Activated T-cell treated with anti-CD3 and anti-CD28 coated beads, Interleukin-2, amount 50 U/mL, for 72 hours (primary cell): ENCODE data around the gene STMN3. TPM values are rescaled to one million over a fixed set of nuclear protein-coding genes. Genes with fewer than 3 reads are reported as not detected.

Experiments
- ATAC-seq, 2 donors: fragments of 150-1000 bp; cut with Tn5 transposase; replicated peaks in 1 of 2; 2 replicates each; pipeline ENCODE4 v1.10.0; 2021; ENCODE audit warnings: moderate library complexity in 2 of 2, mild to moderate bottlenecking in 1 of 2
- DNase-seq, 2 donors: peaks; one replicate each; pipeline ENCODE4 v3.0.0; 2021 to 2022; ENCODE audit warnings: mixed read lengths in 1 of 2
- H3K27ac Mint-ChIP-seq: one replicate; pipeline ENCODE4 v1.8.0; 2022; ENCODE audit warnings: mild to moderate bottlenecking, moderate library complexity, mixed read lengths
- H3K27me3 Mint-ChIP-seq: one replicate; pipeline ENCODE4 v1.8.0; 2022; ENCODE audit warnings: low read depth, mixed read lengths
- H3K36me3 Mint-ChIP-seq, 2 donors: one replicate each; pipeline ENCODE4 v1.8.0; 2022; ENCODE audit warnings: mixed read lengths in 2 of 2, mild to moderate bottlenecking in 1 of 2; ENCODE audit not compliant: insufficient read depth in 2 of 2
- H3K4me1 Mint-ChIP-seq: one replicate; pipeline ENCODE4 v1.8.0; 2022; ENCODE audit warnings: low read depth, mixed read lengths
- H3K4me3 Mint-ChIP-seq, 2 donors: one replicate each; pipeline ENCODE4 v1.8.0; 2022; ENCODE audit warnings: mild to moderate bottlenecking in 2 of 2, mixed read lengths in 2 of 2, moderate library complexity in 2 of 2
- H3K9me3 Mint-ChIP-seq, 2 donors: one replicate each; pipeline ENCODE4 v1.8.0; 2022; ENCODE audit warnings: mixed read lengths in 2 of 2
- total RNA-seq, 2 donors: library from RNA; stranded (reverse); gene quantifications; one replicate each; pipeline ENCODE4 v1.2.3, GENCODE V29; 2022

STMN3 gene
- 10 to 100 TPM; 14.4 to 21.8 TPM for total RNA-seq

DNA sequence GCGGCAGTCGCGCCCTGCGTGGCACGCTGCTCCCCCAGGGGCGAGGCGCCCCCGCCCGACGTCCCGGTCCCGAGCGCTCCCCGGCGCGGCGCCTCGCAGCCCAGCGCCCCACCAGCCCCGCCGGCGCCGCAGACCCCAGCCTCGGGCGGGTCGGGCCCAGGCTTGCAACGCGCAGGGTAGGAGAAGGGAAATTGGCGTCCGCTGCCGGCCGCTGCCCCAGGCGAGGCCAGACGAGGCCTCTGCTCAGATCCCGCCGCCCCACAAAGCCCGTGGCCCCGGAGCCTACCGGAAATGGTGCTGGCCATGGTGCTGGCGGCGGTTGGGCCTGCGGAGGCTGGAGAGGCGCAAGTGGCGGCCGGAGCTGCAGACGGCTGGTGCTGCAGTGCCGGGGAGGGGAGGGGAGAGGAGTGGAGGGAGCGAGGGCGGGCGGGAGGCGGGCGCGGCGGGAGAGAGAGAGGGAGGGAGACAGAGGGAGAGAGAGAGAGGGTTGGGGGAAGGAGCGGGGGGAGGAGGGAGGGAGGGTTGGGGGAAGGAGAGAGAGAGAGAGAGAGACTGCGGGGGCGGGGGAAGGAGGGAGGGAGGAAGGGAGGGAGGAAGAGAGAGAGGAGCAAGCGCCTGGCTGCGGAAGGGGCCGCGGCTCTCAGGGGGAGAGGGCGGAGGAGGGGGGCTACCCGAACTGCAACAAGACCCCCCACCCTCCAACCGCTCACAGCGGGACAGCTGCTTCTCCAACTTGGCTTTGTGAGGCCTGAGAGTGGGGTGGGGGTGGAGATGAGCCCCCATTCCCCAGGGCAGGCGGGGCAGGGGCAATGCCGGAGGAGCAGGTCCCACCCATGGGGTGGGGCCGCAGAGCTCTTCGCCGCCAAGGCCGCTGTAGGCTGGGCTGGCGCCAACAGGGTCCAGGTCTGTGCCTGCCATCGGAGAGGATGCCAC is at the start of gene STMN3:
Gene STMN3 (minus strand): TSS at position 384 of the 933 bp plus-strand sequence. CDS start 79 bp downstream, at position 305.
- Mint-ChIP-seq H3K27me3 (no peaks in the 10 kb centered on the region), H3K4me1 (peaks cover 21% of the 10 kb centered on the region), H3K36me3 (no peaks in the 10 kb centered on the region), H3K9me3 (no peaks in the 10 kb centered on the region), H3K4me3 (peak within 1 kb of the TSS; percentile 92 to 93), H3K27ac (peak within 1 kb of the TSS; percentile 46)
- ATAC-seq = peak; percentile 54 to 62
- DNase-seq = peak; percentile 82

DNA sequence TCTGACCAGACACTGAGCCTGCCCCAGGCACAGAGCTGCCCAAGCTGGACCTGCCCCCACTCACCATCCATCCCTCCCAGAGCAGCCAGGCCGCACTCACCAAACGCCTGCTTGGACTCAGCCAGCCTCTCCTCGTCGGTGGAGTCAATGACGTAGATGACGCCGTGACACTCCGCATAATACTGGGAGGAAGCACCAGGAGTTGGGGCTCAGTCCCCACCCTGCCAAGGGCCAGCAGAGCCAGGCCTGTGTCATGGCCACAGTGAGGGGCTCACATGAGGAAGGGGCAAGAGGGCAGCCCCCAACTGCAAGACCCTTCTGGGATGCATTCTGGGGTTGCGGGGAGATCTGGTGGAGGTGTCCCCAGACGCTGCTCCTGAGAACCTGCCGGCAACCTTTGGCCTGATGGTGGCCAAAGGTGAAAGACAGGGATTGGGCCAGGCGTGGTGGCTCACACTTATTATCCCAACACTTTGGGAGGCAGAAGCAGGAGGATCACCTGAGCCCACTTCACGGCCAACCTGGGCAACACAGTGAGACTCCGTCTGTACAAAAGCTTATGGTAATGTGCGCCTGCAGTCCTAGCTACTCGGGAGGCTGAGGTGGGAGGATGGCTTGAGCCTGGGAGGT is 48.9 kb upstream of the STMN3 start:
- Mint-ChIP-seq H3K4me3 (no peak overlapping the region), H3K36me3 (peaks cover 1 to 8% of the 10 kb centered on the region in 2 donors), H3K4me1 (peaks cover 15% of the 10 kb centered on the region), H3K9me3 (no peaks in the 10 kb centered on the region), H3K27ac (peak overlapping the region; percentile 60), H3K27me3 (no peaks in the 10 kb centered on the region)
- no peak for ATAC-seq
- no peak for DNase-seq

DNA sequence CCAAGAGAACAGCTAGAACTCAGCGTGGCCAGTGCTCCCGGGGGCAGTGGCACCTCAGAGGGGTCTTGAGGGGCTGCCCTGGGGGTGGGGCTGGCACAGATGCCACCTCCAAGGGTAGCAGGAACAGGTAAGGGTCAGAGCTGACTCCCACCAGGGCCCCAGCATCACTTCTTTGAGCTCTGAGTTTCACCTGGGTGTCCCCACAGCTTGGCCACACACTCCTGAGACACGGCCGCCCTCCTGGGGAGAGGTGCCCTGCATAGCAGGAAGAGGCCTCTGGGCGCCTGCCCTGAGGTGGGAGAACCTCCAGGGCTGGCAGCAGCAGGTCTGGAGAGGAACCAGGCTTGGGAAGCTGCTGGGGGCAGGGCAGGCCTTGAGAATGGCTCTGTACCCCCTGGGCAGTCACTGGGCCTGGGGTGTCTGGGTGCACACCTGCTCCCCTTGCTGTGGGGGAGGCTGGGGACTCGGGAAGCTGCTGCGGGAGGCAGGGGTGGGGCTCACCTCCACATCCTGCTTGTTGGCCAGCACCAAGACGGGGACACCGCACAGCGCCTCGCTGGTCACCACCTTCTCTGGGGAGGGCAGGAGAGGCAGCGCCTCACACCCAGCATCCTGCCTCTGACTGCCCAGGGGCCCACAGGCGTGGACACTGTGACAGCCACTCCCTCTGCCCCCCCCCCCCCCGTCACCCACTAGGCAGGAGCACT is 48.3 kb upstream of the STMN3 start:
- Mint-ChIP-seq H3K27me3 (no peaks in the 10 kb centered on the region), H3K27ac (peak overlapping the region; percentile 57), H3K9me3 (no peaks in the 10 kb centered on the region), H3K4me1 (peaks cover 12% of the 10 kb centered on the region), H3K4me3 (no peak overlapping the region), H3K36me3 (peaks cover 1 to 7% of the 10 kb centered on the region in 2 donors)
- no peak for ATAC-seq
- no peak for DNase-seq

DNA sequence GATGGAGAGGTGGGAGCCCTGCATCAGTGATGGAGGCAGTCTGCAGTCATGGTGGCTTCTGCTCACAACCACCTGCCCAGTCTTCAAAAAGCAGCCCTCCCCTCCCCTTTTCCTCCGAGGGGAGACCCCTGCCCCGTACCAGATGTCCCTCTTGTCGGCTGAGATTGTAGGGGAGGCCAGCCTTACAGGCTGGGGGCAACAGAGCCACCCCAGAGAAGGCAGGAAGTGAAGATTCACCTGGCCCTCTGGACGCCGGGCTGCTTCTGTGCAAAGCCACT is 47.8 kb upstream of the STMN3 start:
- peak overlapping the region; percentile 57 for H3K27ac Mint-ChIP-seq
- peaks cover 12% of the 10 kb centered on the region for H3K4me1 Mint-ChIP-seq
- no peak for ATAC-seq
- no peaks in the 10 kb centered on the region for H3K27me3 Mint-ChIP-seq
- no peak overlapping the region for H3K4me3 Mint-ChIP-seq
- H3K36me3 Mint-ChIP-seq = peaks cover 1 to 4% of the 10 kb centered on the region in 2 donors
- H3K9me3 Mint-ChIP-seq = no peaks in the 10 kb centered on the region
- no peak for DNase-seq

DNA sequence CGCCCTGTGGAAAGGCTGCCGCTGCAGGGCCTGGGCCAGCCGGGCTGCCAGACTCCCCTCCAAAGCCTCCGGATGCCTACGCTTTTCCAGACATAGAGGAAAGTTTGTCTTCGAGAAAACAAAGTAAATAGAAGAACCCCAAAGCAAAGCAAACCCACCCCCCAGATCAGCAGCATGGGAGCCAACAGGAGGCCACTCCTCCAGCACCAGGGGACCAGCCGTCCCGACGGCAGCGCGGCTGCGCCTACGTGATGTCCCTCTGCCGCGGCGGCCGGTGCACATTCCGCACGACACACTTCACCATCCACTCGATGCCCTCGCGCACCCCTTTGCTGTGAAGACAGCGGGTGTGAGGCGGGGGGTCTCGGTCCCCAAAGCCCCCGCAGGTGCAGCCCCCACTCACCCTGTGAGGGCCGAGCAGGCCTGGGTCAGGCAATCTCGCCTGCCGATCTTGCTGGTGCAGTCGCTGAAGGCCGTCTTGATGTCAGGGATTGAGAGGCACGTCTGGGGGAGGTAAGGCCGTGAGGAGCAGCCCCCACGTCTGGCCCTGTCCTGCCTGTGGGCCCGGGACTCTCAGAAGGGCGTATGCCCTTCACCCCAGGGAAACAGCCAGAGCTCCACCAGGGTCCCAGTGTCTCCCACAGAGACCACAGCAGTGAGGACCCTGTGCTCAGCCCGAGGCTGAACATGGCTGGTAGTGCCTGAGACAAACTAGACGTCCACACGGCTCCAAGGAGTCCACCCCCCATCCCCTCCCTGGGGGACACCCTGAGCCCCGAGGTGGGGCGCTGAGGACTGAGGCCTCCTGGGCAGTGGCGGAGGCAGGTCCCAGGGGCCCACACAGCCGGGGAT is 47.2 kb upstream of the STMN3 start:
- Mint-ChIP-seq H3K27ac (peak overlapping the region; percentile 73), H3K4me3 (no peak overlapping the region)

GRCh38 chr20:63699466-63700198 is 46.4 kb upstream of the STMN3 start:
- no peak for ATAC-seq
- Mint-ChIP-seq H3K4me1 (peaks cover 12% of the 10 kb centered on the region), H3K4me3 (peak overlapping the region in 1 of 2 donors; percentile 59), H3K27ac (peak overlapping the region; percentile 73), H3K36me3 (no peaks in the 10 kb centered on the region), H3K27me3 (no peaks in the 10 kb centered on the region), H3K9me3 (no peaks in the 10 kb centered on the region)
- no peak for DNase-seq

More for the DNA sequence above, 47.2 kb upstream of the STMN3 start:
- no peak for DNase-seq
- H3K9me3 Mint-ChIP-seq = no peaks in the 10 kb centered on the region
- peaks cover 1 to 3% of the 10 kb centered on the region in 2 donors for H3K36me3 Mint-ChIP-seq
- H3K4me1 Mint-ChIP-seq = peaks cover 12% of the 10 kb centered on the region
- H3K27me3 Mint-ChIP-seq = no peaks in the 10 kb centered on the region
- ATAC-seq = no peak

DNA sequence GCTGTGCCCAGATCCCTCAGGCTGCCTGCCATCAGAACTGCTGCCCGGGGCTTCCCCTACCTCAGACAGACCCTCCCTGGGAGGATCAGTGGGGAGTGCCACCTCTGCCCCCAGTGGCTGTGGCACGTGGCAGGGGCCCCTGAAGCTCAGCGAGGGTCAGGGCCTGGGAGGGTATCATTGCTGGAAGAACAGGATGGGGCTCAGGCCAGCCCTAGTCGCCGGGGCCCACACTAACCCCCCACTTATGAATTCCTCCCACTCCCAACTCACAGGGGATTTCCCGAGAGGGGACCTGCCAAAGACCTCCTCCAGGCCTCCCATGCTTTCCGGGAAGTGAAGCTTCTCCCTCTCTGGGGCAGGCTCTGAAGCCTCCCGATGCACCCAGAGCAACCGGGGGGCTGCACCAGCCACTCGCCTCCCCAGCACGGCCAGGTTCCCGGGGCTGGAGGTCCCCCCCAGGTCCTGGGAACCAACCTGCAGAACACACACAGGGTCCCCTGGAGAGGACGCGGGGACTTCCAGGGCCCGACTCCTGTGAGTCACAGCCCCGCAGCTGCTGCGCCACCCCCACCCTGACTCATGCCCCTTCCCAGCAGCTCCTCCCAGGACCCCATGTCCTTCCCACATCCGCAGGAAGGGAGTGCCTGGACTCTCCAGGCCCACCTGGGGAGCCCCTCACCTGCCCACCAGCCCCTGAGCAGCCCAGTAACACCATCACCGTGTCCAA is 45.7 kb upstream of the STMN3 start:
- Mint-ChIP-seq H3K9me3 (no peaks in the 10 kb centered on the region), H3K27me3 (no peaks in the 10 kb centered on the region), H3K36me3 (no peaks in the 10 kb centered on the region), H3K4me3 (peak overlapping the region; percentile 59 to 82), H3K4me1 (peaks cover 12% of the 10 kb centered on the region), H3K27ac (no peak overlapping the region)
- ATAC-seq (peak; percentile 59 to 84), DNase-seq (peak; percentile 60 to 67)

DNA sequence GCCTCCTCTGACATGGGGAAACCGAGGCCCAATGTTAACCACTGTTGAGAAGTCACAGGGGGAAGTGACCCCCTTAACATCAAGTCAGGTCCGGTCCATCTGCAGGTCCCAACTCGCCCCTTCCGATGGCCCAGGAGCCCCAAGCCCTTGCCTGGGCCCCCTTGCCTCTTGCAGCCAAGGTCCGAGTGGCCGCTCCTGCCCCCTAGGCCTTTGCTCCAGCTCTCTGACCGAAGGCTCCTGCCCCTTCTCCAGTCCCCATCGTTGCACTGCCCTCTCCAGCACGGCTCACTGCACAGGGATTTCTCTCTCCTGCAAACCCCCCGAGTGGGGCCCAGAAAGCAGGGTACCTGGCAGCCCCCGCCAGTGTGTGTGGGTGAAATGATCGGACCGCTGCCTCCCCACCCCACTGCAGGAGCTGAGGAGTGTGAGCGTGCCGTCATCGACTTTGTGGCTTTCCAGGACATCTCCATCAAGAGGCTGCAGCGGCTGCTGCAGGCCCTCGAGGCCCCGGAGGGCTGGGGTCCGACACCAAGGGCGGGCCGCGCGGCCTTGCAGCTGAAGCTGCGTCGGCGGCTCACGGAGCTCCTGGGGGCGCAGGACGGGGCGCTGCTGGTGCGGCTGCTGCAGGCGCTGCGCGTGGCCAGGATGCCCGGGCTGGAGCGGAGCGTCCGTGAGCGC is 44.8 kb upstream of the STMN3 start:
- ATAC-seq = no peak
- peak overlapping the region in 1 of 2 donors; percentile 18 for H3K4me3 Mint-ChIP-seq
- DNase-seq = no peak
- no peaks in the 10 kb centered on the region for H3K27me3 Mint-ChIP-seq
- H3K9me3 Mint-ChIP-seq = no peaks in the 10 kb centered on the region
- H3K36me3 Mint-ChIP-seq = peaks cover 2% of the 10 kb centered on the region in 2 donors
- H3K4me1 Mint-ChIP-seq = peaks cover 12% of the 10 kb centered on the region
- no peak overlapping the region for H3K27ac Mint-ChIP-seq

DNA sequence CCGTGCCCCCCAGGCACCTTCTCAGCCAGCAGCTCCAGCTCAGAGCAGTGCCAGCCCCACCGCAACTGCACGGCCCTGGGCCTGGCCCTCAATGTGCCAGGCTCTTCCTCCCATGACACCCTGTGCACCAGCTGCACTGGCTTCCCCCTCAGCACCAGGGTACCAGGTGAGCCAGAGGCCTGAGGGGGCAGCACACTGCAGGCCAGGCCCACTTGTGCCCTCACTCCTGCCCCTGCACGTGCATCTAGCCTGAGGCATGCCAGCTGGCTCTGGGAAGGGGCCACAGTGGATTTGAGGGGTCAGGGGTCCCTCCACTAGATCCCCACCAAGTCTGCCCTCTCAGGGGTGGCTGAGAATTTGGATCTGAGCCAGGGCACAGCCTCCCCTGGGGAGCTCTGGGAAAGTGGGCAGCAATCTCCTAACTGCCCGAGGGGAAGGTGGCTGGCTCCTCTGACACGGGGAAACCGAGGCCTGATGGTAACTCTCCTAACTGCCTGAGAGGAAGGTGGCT is 44.2 kb upstream of the STMN3 start:
- Mint-ChIP-seq H3K9me3 (no peaks in the 10 kb centered on the region), H3K36me3 (peaks cover 2 to 5% of the 10 kb centered on the region in 2 donors), H3K4me3 (peak overlapping the region; percentile 32 to 37), H3K4me1 (peaks cover 12% of the 10 kb centered on the region), H3K27ac (no peak overlapping the region), H3K27me3 (no peaks in the 10 kb centered on the region)
- no peak for DNase-seq
- no peak for ATAC-seq

DNA sequence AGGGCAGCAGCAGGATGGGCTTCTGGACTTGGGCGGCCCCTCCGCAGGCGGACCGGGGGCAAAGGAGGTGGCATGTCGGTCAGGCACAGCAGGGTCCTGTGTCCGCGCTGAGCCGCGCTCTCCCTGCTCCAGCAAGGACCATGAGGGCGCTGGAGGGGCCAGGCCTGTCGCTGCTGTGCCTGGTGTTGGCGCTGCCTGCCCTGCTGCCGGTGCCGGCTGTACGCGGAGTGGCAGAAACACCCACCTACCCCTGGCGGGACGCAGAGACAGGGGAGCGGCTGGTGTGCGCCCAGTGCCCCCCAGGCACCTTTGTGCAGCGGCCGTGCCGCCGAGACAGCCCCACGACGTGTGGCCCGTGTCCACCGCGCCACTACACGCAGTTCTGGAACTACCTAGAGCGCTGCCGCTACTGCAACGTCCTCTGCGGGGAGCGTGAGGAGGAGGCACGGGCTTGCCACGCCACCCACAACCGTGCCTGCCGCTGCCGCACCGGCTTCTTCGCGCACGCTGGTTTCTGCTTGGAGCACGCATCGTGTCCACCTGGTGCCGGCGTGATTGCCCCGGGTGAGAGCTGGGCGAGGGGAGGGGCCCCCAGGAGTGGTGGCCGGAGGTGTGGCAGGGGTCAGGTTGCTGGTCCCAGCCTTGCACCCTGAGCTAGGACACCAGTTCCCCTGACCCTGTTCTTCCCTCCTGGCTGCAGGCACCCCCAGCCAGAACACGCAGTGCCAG is 43.6 kb upstream of the STMN3 start, which contains the start of gene TNFRSF6B:
Gene TNFRSF6B (plus strand): TSS at position 25 of the 729 bp plus-strand sequence. CDS start 116 bp downstream, at position 141.
- H3K9me3 Mint-ChIP-seq = no peaks in the 10 kb centered on the region
- peaks cover 12% of the 10 kb centered on the region for H3K4me1 Mint-ChIP-seq
- no peak within 1 kb of the TSS for H3K27ac Mint-ChIP-seq
- H3K4me3 Mint-ChIP-seq = peak within 1 kb of the TSS; percentile 32 to 37
- no peaks in the 10 kb centered on the region for H3K27me3 Mint-ChIP-seq
- DNase-seq (no peak), ATAC-seq (peak; percentile 3 to 16)
- peaks cover 2 to 6% of the 10 kb centered on the region in 2 donors for H3K36me3 Mint-ChIP-seq
